IMR-90 (cell line): ENCODE results near the gene CNTFR. TPM values are rescaled to one million over a fixed set of nuclear protein-coding genes. Genes with fewer than 3 reads are reported as not detected.

Source experiments
- ATAC-seq: fragments of 200-7000 bp; cut with Tn5 transposase; 2 replicates; pipeline ENCODE4 v1.9.1; 2020; ENCODE audit warnings: low read depth, mild to moderate bottlenecking, moderate library complexity
- BruUV-seq: library from RNA; stranded (reverse); fragments of 400-500 nt; replicated peaks from 2 replicates; lab custom pipeline; 2021; lab: Mats Ljungman, UMichigan
- CTCF ChIA-PET: fragments of 300-600 bp; formaldehyde crosslinking; extraction: SDS; loops from one replicate; lab custom pipeline; 2021; ENCODE audit warnings: antibody characterized with exemption; lab: Yijun Ruan, JAX
- POLR2A ChIA-PET: fragments of 300-600 bp; sonication (Branson Sonifier 250); formaldehyde crosslinking; loops from one replicate; lab custom pipeline; 2022; ENCODE audit warnings: antibody characterized with exemption; ENCODE audit not compliant: unreplicated experiment; lab: Charles Lee
- DNase-seq: peaks from one replicate; pipeline ENCODE4 v3.0.0; 2013
- H2AFZ ChIP-seq: replicated peaks from 2 replicates; pipeline ENCODE3; 2013; ENCODE audit warnings: low read length, mild to moderate bottlenecking; ENCODE audit not compliant: poor library complexity
- H2AK5ac ChIP-seq: 2 replicates; pipeline ENCODE4 v1.6.1; 2013; ENCODE audit warnings: low read depth, low read length, inconsistent platforms
- H2AK9ac ChIP-seq: replicated peaks from 2 replicates; pipeline ENCODE3; 2013; ENCODE audit warnings: mild to moderate bottlenecking, low read depth, low read length, moderate library complexity; ENCODE audit not compliant: poor library complexity
- H2BK120ac ChIP-seq: 2 replicates; pipeline ENCODE4 v1.6.1; 2013; ENCODE audit warnings: low read depth, low read length, inconsistent platforms
- H2BK15ac ChIP-seq: 3 replicates; pipeline ENCODE4 v1.6.1; 2013; ENCODE audit warnings: low read depth, low read length, inconsistent platforms
- H2BK20ac ChIP-seq: 2 replicates; pipeline ENCODE4 v1.6.1; 2013; ENCODE audit warnings: low read depth, mild to moderate bottlenecking, inconsistent platforms, low read length, moderate library complexity
- H2BK5ac ChIP-seq: 2 replicates; pipeline ENCODE4 v1.6.1; 2013; ENCODE audit warnings: mild to moderate bottlenecking, low read depth, low read length, inconsistent platforms; ENCODE audit not compliant: poor library complexity, severe bottlenecking
- H3K14ac ChIP-seq: replicated peaks from 2 replicates; pipeline ENCODE4 v1.6.1; 2013; ENCODE audit warnings: low read depth, low read length, inconsistent platforms
- H3K18ac ChIP-seq: 2 replicates; pipeline ENCODE4 v1.6.1; 2013; ENCODE audit warnings: low read depth, low read length, control low read depth
- H3K23ac ChIP-seq: 2 replicates; pipeline ENCODE4 v1.6.1; 2013; ENCODE audit warnings: low read depth, low read length, inconsistent platforms
- H3K27ac ChIP-seq: 2 replicates; pipeline ENCODE4 v1.5.1; 2013; ENCODE audit warnings: mild to moderate bottlenecking, control low read depth, low read length; ENCODE audit not compliant: insufficient read depth
- H3K27me3 ChIP-seq: 2 replicates; pipeline ENCODE4 v1.6.1; 2013; ENCODE audit warnings: low read length; ENCODE audit not compliant: control insufficient read depth, insufficient read depth
- H3K36me3 ChIP-seq: 2 replicates; pipeline ENCODE4 v1.6.1; 2013; ENCODE audit warnings: low read length, mixed read lengths; ENCODE audit not compliant: control insufficient read depth, insufficient read depth
- H3K4ac ChIP-seq: 2 replicates; pipeline ENCODE4 v1.6.1; 2013; ENCODE audit warnings: low read depth, low read length, inconsistent platforms
- H3K4me1 ChIP-seq: 2 replicates; pipeline ENCODE4 v1.6.1; 2013; ENCODE audit warnings: low read length, mixed read lengths; ENCODE audit not compliant: control insufficient read depth, insufficient read depth
- H3K4me2 ChIP-seq: 2 replicates; pipeline ENCODE4 v1.6.1; 2013; ENCODE audit warnings: low read depth, mild to moderate bottlenecking, control low read depth, low read length, moderate library complexity
- H3K4me3 ChIP-seq: 2 replicates; pipeline ENCODE4 v1.5.1; 2013; ENCODE audit warnings: low read depth, mild to moderate bottlenecking, control low read depth, low read length, moderate library complexity; ENCODE audit not compliant: insufficient read depth
- H3K56ac ChIP-seq: 2 replicates; pipeline ENCODE4 v1.6.1; 2013; ENCODE audit warnings: low read length, inconsistent platforms; ENCODE audit not compliant: insufficient read depth; ENCODE audit errors: extremely low read depth
- H3K79me1 ChIP-seq, 2 experiments: 2 replicates each; pipeline ENCODE4 v1.6.1; 2013; ENCODE audit warnings: low read length in 2 of 2, inconsistent platforms in 1 of 2, low read depth in 1 of 2
- H3K9ac ChIP-seq: 2 replicates; pipeline ENCODE4 v1.6.1; 2013; ENCODE audit warnings: low read depth, low read length, control low read depth
- H3K9me1 ChIP-seq: 2 replicates; pipeline ENCODE4 v1.6.1; 2013; ENCODE audit warnings: low read length, inconsistent platforms; ENCODE audit not compliant: insufficient read depth
- H3K9me3 ChIP-seq: 2 replicates; pipeline ENCODE4 v1.6.1; 2013; ENCODE audit warnings: low read length; ENCODE audit not compliant: control insufficient read depth, insufficient read depth
- H4K20me1 ChIP-seq: 2 replicates; pipeline ENCODE4 v1.6.1; 2013; ENCODE audit warnings: low read length, inconsistent platforms; ENCODE audit not compliant: insufficient read depth
- H4K5ac ChIP-seq: 2 replicates; pipeline ENCODE4 v1.6.1; 2013; ENCODE audit warnings: mild to moderate bottlenecking, low read depth, low read length, control low read depth
- H4K8ac ChIP-seq, 2 experiments: 2 replicates each; pipeline ENCODE4 v1.6.1; 2013; ENCODE audit warnings: low read depth in 2 of 2, low read length in 2 of 2, control low read depth in 1 of 2, inconsistent platforms in 1 of 2
- H4K91ac ChIP-seq: 2 replicates; pipeline ENCODE4 v1.6.1; 2013; ENCODE audit warnings: low read depth, low read length, inconsistent platforms; ENCODE audit not compliant: insufficient read depth
- BHLHE40 ChIP-seq: fragments of 150-350 bp; IDR thresholded peaks from 2 replicates; pipeline ENCODE4 v1.6.1; 2016; ENCODE audit warnings: mild to moderate bottlenecking, low read depth, low read length
- FOS ChIP-seq: fragments of 150-350 bp; IDR thresholded peaks from 2 replicates; pipeline ENCODE4 v1.6.1; 2016; ENCODE audit warnings: low read depth, low read length
- MAZ ChIP-seq: IDR thresholded peaks from 2 replicates; pipeline ENCODE4 v1.6.1; 2012; ENCODE audit warnings: low read depth, mild to moderate bottlenecking, low read length, improper control_type of control experiment, moderate library complexity, borderline replicate concordance
- MXI1 ChIP-seq: IDR thresholded peaks from 2 replicates; pipeline ENCODE4 v1.6.1; 2012; ENCODE audit warnings: low read depth, mild to moderate bottlenecking, low read length, moderate library complexity, borderline replicate concordance
- RCOR1 ChIP-seq: IDR thresholded peaks from 2 replicates; pipeline ENCODE4 v1.6.1; 2012; ENCODE audit warnings: mild to moderate bottlenecking, low read length, improper control_type of control experiment; ENCODE audit not compliant: insufficient replicate concordance
- RFX5 ChIP-seq: IDR thresholded peaks from 2 replicates; pipeline ENCODE4 v1.8.0; 2012; ENCODE audit warnings: low read depth, mild to moderate bottlenecking, low read length, moderate library complexity
- SMC3 ChIP-seq: fragments of 150-350 bp; IDR thresholded peaks from 2 replicates; pipeline ENCODE4 v1.6.1; 2016; ENCODE audit warnings: low read depth, mild to moderate bottlenecking, antibody characterized with exemption, low read length, moderate library complexity
- whole genome bisulfite sequencing, 2 experiments: methylation state at CpG; one replicate each; pipeline versions ENCODE4 v1.1.5 to v1.1.7; 2013; ENCODE audit warnings: missing lambda C conversion rate in 2 of 2; ENCODE audit not compliant: insufficient read length in 1 of 2; ENCODE audit errors: extremely low coverage in 2 of 2; 5-methylcytosine and 5-hydroxymethylcytosine counted together
- dilution Hi-C: fragments of 300-500 bp; cut with HindIII; formaldehyde crosslinking; loops from one replicate; pipeline ENCODE4 v1.14.3; 2018; ENCODE audit warnings: low sequenced_read_pairs; ENCODE audit not compliant: unreplicated experiment
- in situ Hi-C: fragments of 300-500 bp; cut with MboI; formaldehyde crosslinking; loops from 3 replicates; pipeline ENCODE4 v1.14.3; 2019; ENCODE audit warnings: low sequenced_read_pairs, inconsistent platforms, mixed read lengths
- intact Hi-C: fragments of 100-400 bp; cut with micrococcal nuclease; formaldehyde crosslinking; loops from 2 replicates; pipeline ENCODE4 v1.10.0; 2022
- polyA plus RNA-seq, 3 experiments: library from polyadenylated mRNA; depleted of rRNA; stranded (reverse); fragments of >200 nt; gene quantifications; 2 replicates each; pipeline ENCODE4 v1.2.3, GENCODE V29; 2012; ENCODE audit warnings: low replicate concordance in 1 of 3
- total RNA-seq: library from RNA; depleted of rRNA; stranded (reverse); fragments of >200 nt; gene quantifications from 2 replicates; pipeline ENCODE4 v1.2.3, GENCODE V29; 2012
- TF ChIP-seq, protein P1 (sequence below): fragments of 150-350 bp; IDR thresholded peaks from 2 replicates; pipeline ENCODE4 v1.6.1; 2016; ENCODE audit warnings: low read depth, mild to moderate bottlenecking, low read length, moderate library complexity, borderline replicate concordance
- TF ChIP-seq, protein P2 (sequence below): conservative IDR thresholded peaks from 2 replicates; pipeline ENCODE4 v1.5.1; 2012; ENCODE audit warnings: mild to moderate bottlenecking, low read depth, low read length, improper control_type of control experiment

CNTFR gene
- total and polyA plus RNA-seq, 2 of the 4 experiments (the other 2 are of a cell fraction) = not detected

DNA sequence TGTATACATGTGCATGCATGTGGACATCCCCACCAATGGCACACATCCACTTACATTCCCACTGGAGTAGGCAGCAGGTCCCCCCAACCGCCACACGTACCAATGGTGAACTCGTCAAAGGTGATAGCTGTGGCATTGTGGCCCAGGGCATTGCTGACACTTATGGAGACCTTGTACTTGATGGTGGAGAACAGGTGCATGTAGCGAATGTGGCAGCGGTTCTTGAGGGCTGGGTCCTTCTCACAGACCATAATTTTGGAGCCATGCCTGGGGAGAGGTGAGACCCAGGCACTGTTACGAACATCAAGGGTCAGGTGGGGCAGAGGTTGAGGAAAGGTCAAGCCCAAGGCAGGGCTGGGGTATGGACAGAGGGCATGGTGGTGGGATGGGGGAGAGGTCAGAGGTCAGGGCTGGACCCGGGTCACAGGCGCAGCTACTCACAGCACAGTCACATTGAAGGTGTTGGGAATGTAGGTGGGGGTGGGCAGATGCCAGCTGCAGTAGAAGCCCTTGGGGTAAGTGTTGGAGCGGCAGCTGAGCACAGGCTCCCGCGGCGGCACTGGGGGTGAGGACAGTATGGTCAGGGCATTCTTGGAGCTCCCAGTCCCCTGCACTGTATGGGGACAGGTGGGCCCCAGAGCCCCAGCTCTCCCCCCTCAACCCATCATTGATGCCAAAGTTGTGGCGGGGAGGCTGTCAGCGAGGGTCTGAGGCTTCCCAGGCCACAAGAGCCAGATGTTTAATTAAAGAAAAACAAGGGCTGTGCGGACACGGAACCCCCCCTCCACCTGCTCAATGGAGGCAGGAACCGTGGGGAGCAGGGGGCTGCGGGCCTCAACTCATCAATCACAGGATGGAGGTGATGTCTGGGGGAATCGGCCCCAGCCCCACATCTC lies 31.9 kb downstream of the CNTFR start:
- ATAC-seq (no peak), DNase-seq (no peak)
- H3K4me1 ChIP-seq = peaks cover 9% of the 10 kb centered on the region; the same call in 1 of the 2 replicates
- no peak overlapping the region for H3K9ac ChIP-seq
- H3K79me1 ChIP-seq = no peaks in the 10 kb centered on the region
- ChIA-PET CTCF (no interaction called here), POLR2A (no interaction called here)
- no peak overlapping the region for H2AK9ac ChIP-seq
- dilution Hi-C loops (no loop called here), intact Hi-C loops (no loop called here), in situ Hi-C loops (no loop called here)
- WGBS, 2 experiments = 36% methylated on average over 4 of the region's 19 CpGs; no CpG with 5 or more reads in 1 of the 2 experiments
- no peak overlapping the region for H2BK15ac ChIP-seq
- no peak overlapping the region for H3K4ac ChIP-seq
- no peak overlapping the region for H3K4me3 ChIP-seq
- H3K18ac ChIP-seq = no peak overlapping the region
- no peaks in the 10 kb centered on the region for H3K36me3 ChIP-seq
- no peak overlapping the region for H2AFZ ChIP-seq
- H3K56ac ChIP-seq = no peak overlapping the region
- no peak overlapping the region for H4K91ac ChIP-seq
- H2BK5ac ChIP-seq = no peak overlapping the region
- H2AK5ac ChIP-seq = no peak overlapping the region
- no peak overlapping the region for H3K23ac ChIP-seq
- TF ChIP-seq, protein P1, sequence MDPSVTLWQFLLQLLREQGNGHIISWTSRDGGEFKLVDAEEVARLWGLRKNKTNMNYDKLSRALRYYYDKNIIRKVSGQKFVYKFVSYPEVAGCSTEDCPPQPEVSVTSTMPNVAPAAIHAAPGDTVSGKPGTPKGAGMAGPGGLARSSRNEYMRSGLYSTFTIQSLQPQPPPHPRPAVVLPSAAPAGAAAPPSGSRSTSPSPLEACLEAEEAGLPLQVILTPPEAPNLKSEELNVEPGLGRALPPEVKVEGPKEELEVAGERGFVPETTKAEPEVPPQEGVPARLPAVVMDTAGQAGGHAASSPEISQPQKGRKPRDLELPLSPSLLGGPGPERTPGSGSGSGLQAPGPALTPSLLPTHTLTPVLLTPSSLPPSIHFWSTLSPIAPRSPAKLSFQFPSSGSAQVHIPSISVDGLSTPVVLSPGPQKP = no peak
- TF ChIP-seq FOS (no peak), MXI1 (no peak), BHLHE40 (no peak), SMC3 (no peak), RCOR1 (no peak), RFX5 (no peak), MAZ (no peak)
- TF ChIP-seq, protein P2, sequence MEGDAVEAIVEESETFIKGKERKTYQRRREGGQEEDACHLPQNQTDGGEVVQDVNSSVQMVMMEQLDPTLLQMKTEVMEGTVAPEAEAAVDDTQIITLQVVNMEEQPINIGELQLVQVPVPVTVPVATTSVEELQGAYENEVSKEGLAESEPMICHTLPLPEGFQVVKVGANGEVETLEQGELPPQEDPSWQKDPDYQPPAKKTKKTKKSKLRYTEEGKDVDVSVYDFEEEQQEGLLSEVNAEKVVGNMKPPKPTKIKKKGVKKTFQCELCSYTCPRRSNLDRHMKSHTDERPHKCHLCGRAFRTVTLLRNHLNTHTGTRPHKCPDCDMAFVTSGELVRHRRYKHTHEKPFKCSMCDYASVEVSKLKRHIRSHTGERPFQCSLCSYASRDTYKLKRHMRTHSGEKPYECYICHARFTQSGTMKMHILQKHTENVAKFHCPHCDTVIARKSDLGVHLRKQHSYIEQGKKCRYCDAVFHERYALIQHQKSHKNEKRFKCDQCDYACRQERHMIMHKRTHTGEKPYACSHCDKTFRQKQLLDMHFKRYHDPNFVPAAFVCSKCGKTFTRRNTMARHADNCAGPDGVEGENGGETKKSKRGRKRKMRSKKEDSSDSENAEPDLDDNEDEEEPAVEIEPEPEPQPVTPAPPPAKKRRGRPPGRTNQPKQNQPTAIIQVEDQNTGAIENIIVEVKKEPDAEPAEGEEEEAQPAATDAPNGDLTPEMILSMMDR = no peak
- no peak overlapping the region for H2BK120ac ChIP-seq
- H4K20me1 ChIP-seq = no peaks in the 10 kb centered on the region
- H3K9me3 ChIP-seq = peaks cover 3% of the 10 kb centered on the region; the same call in 1 of the 2 replicates
- BruUV-seq = no TSS peak
- H3K27me3 ChIP-seq = peaks cover 60% of the 10 kb centered on the region
- no peak overlapping the region for H2BK20ac ChIP-seq
- H3K9me1 ChIP-seq = no peaks in the 10 kb centered on the region
- no peak overlapping the region for H4K5ac ChIP-seq
- no peak overlapping the region for H3K4me2 ChIP-seq
- H4K8ac ChIP-seq = no peak overlapping the region
- H3K14ac ChIP-seq = no peak overlapping the region
- H3K27ac ChIP-seq = no peak overlapping the region
